Right lobe of liver (tissue), 4 donors: Measurements from ENCODE around the gene IL1RAPL1.

ENCODE experiments used
- POLR2A ChIP-seq: fragments of 450-650 bp; IDR thresholded peaks from one replicate; pipeline ENCODE4 v1.6.1; 2017; ENCODE audit warnings: antibody characterized with exemption, mild to moderate bottlenecking
- TF ChIP-seq, protein P1 (sequence below), 4 donors: fragments of 200-600 bp in 3 of 4; fragments of 450-650 bp in 1 of 4; IDR thresholded peaks; one replicate each; pipeline versions ENCODE4 v1.5.1 to v1.8.0; 2016 to 2022; ENCODE audit warnings: antibody characterized with exemption in 4 of 4, mild to moderate bottlenecking in 2 of 4
- donor health status: DM: no; HTN: no; CAD: no.
- donor health status: DM: no; HTN: no; CAD: no.
- donor health status: DM: no; HTN: yes; CAD: no.

- TF ChIP-seq, protein P1, sequence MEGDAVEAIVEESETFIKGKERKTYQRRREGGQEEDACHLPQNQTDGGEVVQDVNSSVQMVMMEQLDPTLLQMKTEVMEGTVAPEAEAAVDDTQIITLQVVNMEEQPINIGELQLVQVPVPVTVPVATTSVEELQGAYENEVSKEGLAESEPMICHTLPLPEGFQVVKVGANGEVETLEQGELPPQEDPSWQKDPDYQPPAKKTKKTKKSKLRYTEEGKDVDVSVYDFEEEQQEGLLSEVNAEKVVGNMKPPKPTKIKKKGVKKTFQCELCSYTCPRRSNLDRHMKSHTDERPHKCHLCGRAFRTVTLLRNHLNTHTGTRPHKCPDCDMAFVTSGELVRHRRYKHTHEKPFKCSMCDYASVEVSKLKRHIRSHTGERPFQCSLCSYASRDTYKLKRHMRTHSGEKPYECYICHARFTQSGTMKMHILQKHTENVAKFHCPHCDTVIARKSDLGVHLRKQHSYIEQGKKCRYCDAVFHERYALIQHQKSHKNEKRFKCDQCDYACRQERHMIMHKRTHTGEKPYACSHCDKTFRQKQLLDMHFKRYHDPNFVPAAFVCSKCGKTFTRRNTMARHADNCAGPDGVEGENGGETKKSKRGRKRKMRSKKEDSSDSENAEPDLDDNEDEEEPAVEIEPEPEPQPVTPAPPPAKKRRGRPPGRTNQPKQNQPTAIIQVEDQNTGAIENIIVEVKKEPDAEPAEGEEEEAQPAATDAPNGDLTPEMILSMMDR (IDR thresholded peaks at IDR 0.05) = no peak
- no peak for TF ChIP-seq POLR2A
These were observed 3.1 kb downstream of the IL1RAPL1 start for GRCh38 chrX:28590396-28590795.
